Suppressor macrophage treated with lipopolysaccharide for 4 hours (primary cell): ENCODE measurements around the gene ZNF334.

Source experiments
- DNase-seq: peaks from one replicate; pipeline ENCODE4 v3.0.0-alpha.2; 2020

The ZNF334 gene

GRCh38 chr20:46484954-46485353 is 28.4 kb downstream of the ZNF334 start:
- no peak for DNase-seq

GRCh38 chr20:46483879-46484278 is 29.5 kb downstream of the ZNF334 start:
- DNase-seq = no peak

GRCh38 chr20:46482864-46483263 is 30.5 kb downstream of the ZNF334 start:
- no peak for DNase-seq

- DNase-seq = no peak
Observed at GRCh38 chr20:46477640-46478039, 35.7 kb downstream of the ZNF334 start.

GRCh38 chr20:46477225-46477624 is 36.1 kb downstream of the ZNF334 start:
- DNase-seq = no peak

- DNase-seq = no peak
Observed at GRCh38 chr20:46468508-46468907, 44.9 kb downstream of the ZNF334 start.

GRCh38 chr20:46464451-46464850 is 48.9 kb downstream of the ZNF334 start:
- DNase-seq = no peak

- DNase-seq = no peak
Observed at GRCh38 chr20:46463852-46464251, 49.5 kb downstream of the ZNF334 start.

GRCh38 chr20:46461808-46462207 is 51.6 kb downstream of the ZNF334 start:
- DNase-seq = no peak

GRCh38 chr20:46458866-46459750 is 54.3 kb downstream of the ZNF334 start:
- peak; percentile 18 for DNase-seq

GRCh38 chr20:46456255-46457028 is 56.9 kb downstream of the ZNF334 start:
- DNase-seq = no peak

GRCh38 chr20:46455729-46456128 is 57.6 kb downstream of the ZNF334 start:
- no peak for DNase-seq
